ENCODE measurements around the gene YWHAB.

The YWHAB gene

DNA sequence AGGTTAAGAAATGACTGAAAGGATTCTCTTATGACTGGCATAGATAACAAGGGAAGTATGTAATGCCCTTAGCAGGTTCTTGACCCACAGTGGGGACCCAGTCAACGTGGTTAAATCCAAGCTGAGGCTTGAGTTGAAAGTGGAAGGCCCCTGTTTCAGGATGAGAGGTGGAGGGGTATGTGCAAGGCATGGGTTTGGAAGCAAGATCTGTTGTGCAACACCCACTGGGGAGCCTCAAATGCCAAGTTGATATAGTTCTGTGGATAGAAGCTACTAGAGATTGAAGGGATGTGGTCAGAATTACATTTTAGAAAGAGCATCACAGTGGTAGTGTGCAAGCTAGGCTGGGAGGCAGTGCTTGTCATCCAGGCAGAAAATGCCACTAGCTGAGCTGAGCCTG is 29.4 kb downstream of the YWHAB start:
- DNase-seq (ENCODE audit: low spot score): no peak

DNA sequence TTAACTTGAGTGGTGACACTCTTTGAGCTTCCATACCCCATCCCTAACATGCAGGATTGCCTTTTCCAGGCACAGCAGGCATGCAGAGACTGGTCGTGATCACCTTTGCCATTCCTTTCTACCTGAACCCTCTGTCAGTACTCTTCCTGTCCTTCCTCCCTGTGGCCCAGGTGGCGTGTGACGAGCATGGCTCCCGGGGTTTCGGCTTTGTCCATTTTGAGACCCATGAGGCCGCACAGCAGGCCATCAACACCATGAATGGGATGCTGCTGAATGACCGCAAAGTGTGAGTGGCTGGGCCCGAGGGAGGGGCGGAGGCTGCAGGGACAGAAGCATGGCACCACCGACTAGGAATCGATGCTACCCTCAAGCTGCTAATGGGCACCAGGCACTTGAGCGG is 31.1 kb downstream of the YWHAB start:
- no peak for DNase-seq (ENCODE audit: low spot score)

DNA sequence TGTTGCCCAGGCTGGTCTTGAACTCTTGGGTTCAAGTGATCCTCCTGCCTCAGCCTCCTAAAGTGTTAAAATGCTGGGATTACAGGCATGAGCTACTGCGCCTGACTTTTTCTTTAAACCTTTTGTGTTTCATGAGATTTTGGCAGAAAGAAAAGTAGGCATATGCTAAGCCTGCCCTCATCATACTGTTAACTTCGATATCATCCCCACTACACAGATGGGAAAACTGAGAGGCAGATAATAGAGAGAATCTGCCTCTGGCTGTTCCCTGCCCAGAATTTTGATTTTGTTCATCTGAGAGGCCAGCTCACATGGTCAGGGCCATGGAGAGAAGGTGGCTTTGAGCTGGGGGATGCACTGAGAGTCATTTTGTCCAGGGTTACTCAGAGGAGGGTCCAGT is 31.9 kb downstream of the YWHAB start:
- no peak for DNase-seq (ENCODE audit: low spot score)

DNA sequence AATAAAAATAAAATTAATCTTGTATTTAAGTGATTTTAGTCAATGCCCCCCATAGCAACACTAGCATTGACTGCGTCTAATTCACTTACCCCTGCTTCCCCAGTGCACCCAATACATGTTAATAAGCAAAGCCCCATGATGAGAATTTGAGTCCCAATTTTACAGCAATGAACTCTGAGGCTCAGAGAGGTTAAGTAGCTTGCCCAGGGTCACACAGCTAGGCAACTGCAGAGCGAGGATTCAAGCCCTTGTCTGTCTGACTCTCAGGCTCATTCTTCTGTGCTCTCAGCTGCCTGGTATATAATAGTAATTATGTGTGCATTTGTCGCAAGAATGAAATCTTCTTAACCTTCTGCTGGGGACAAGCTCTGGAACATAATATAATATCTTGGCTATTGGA is 32.8 kb downstream of the YWHAB start:
- no peak for DNase-seq (ENCODE audit: low spot score)

DNA sequence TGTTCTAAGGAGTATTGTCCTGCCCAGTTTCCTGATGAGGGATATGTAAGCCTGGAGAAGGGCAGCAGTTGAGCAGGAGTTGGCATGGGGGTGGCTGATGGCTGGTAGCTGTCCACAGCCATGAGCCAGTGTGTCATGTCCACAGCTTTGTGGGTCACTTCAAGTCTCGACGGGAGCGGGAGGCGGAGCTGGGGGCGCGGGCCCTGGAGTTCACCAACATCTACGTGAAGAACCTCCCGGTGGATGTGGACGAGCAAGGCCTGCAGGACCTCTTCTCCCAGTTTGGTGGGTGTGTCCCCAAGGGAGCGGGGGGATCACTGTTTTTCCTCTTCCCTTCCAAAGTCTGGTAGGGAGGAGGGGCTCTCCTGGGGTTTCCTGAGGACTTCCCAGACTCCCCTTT is 33.3 kb downstream of the YWHAB start:
- DNase-seq (ENCODE audit: low spot score): no peak

DNA sequence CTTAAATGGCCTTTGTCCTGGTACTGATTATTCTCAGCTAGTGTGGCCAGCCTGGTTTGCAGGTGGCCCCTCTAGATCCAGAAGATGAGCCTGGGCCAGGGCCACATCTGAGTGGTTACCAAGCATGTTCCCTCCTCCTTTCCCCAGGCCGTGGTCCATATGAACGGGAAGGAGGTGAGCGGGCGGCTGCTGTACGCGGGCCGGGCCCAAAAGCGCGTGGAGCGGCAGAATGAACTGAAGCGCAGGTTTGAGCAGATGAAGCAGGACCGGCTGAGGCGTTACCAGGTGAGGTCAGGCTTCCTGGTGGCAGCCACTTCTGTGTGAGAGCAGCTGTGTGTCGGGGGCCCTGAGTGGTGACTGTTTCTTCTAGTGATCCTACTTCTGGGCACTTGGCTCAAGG is 35.9 kb downstream of the YWHAB start:
- DNase-seq (ENCODE audit: low spot score): no peak

DNA sequence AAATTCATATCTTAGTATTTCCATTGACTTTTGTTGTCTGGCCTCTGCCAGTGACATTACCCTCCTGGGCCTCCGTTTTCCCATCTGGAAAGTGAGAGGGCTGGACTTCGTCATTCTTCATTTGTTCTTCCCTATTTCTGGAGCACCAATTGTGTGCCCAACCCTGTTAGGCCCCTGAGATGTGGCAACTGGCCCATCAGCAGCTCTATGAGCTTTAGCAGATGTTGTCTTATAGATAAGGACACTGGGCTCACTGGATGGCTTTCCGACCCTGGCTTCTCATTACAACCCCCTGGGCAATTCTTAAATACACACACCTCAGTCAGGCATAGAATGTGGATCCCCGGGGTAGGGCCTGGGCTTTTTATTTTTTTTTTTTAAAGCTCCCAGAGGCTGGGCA is 39.0 kb downstream of the YWHAB start:
- DNase-seq (ENCODE audit: low spot score): no peak

DNA sequence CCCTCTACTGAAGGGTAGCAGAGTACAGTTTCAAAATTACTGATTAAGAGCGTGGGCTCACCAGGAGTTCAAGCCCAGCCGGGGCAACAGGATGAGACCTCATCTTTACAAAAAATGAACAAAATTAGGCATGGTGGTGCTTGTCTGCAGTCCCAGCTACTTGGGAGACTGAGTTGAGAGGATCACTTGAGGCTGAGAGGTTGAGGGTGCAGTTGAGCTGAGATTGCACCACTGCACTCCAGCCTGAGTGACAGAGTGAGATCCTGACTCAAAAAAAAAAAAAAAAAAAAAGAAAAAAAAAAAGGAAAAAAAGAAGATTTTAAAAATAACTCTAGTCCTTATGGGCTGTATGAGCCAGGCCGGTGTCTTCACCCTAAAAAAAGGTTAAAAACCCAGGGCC is 43.1 kb downstream of the YWHAB start:
- DNase-seq (ENCODE audit: low spot score): no peak

DNA sequence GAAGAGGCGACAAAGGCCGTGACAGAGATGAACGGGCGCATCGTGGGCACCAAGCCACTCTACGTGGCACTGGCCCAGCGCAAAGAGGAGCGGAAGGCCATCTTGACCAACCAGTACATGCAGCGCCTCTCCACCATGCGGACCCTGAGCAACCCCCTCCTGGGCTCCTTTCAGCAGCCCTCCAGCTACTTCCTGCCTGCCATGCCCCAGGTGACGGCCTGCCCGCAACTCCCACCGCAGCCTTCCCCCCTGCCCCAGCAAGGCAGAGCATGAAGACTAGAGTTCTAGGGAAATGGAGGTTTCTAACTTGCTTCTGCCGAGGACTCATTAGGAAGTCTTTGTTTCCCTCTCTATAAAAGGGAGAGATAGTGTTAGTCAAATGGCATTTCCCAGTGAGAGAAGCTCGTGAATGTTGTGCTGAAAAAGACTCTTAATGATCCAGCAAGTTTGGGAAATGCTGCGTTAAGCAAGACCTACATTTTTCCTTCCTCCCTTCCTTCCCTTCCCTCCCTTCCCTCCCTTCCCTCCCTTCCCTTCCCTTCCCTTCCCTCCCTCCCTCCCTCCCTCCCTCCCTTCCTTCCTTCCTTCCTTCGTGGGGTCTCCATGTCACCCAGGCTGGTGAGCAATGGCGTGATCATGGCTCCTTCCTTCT is 45.1 kb downstream of the YWHAB start:
- no peak for DNase-seq (ENCODE audit: low spot score)

DNA sequence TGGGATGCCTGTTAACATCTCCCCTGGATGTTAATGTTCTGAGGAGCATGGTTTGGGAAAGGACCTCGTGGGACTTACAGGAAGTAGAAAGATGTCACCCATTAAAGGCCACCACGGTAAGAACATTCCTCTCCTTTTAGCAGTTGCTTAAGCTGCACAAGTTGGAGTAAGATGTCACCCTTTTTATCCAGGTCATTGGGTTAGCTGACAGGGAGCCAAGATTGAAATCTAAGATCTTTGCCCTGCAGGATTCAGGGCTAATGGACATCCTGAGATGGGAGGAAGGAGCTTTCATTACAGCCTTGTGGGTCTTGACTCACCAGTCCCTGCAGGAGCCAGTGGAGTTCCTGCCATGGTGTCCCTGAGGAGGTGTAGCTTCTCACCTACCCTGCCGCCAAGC is 46.4 kb downstream of the YWHAB start:
- DNase-seq (ENCODE audit: low spot score): no peak

DNA sequence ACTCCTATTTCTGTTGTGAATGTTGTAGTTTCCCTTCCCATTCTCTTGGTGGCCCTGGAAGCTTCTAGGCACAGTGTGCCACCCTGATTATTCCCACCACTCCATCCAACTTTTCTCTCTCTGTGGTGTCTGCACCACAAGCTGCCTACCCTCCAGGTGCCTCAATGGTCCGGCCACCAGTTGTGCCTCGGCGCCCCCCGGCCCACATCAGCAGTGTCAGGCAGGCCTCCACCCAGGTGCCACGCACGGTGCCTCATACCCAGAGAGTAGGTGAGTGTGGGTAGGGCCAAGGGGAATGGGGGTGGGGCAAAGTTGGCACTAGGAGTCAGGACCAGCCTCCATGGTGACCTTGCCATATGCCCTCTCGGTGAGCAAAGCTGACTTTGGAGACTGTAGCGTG is 47.4 kb downstream of the YWHAB start:
- DNase-seq (ENCODE audit: low spot score): no peak

DNA sequence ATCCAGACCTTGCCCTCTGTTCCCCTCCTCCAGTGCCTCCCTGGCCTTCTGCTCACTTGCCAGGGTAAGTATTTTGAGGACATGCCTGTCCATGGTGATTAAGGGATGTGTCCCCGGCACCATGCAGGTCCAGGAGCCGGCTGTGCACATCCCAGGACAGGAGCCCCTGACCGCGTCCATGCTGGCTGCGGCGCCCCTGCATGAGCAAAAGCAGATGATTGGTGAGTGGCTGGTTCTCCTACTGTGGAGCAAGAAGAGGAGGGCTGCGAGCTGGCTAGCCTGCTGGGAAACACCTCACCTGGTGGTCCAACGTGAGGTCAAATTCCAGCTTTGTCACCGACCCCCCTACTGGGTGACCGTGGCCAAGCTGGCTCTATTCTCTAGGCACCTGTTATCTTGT is 51.0 kb downstream of the YWHAB start:
- no peak for DNase-seq (ENCODE audit: low spot score)

DNA sequence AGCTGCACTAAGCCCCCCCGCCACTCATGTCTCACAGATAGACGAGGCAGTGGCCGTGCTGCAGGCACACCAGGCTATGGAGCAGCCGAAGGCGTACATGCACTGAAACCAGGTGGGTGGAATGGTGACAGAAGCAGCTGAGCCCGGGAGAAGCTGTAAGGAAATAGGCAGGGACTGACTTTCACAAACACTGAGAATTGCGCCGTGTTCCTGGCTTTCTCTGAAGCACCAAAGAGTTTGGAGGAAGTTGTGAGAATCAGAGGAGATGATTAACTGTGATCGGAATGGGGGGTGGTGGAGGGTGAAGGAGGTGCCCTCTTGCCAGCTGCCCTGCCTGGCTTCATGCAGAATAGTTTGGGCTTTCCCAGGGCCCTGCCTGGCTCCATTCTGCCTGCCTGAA is 53.1 kb downstream of the YWHAB start:
- peak; percentile 33 for DNase-seq (ENCODE audit: low spot score)

DNA sequence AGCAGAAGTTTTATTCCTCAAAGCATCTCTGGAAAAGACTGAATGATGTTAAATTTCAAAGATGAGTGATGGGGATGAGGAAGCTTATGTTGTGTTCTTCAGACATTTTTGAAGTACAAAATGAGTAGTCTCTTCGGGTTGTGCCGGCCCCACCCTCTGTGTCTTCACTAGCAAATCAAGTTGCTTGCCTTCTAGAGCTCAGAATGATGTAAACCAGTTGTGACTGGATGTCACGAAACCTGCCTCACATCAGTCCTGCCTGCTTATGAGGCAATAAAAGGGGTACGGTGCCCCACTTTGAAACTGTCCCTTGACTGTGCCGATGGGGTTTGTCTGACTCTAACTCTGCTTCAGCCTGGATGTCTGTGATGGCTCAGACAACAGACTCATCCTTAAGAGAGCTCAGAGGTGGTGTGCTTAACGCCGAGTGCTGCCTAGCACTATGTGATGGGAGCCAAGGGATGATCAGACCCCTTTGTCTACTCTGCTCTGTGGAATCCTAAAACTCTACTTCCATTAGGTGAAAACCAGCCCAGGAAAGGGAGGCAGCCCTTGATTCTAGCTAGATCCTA is 55.7 kb downstream of the YWHAB start:
- no peak for DNase-seq (ENCODE audit: low spot score)

DNA sequence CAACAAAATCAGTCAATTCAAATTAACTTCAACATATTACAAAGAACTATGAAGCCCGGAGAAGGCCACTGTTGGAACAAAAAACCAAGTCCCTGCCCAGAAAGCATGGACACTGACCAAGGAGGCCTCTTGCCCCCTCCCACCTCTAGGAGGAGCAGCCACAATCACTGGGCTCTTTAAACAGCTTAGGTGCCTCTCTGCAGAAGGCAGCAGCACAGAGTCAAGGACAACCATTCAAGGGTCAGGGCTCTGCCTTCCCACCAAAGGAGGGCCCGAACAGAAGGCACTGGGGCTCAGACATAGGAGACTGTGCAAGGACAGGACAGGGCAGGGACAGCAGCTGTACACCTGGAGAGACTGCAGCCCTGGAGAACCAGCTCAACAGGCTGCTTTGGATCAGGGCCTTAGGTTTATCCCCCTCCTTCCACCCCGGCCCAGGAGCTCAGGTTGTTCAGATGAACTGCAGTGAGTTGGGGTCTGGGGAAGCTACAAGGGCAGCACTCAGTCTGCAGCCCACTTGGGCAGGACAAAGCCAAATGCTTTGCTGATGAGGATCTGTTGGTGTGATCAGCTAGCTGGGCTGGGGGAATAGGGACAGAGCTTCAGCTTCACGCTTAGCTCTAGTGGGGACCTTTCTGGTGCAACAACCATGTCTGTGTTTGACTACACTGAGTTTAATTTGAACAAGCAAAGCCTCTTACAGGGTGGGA is 56.9 kb downstream of the YWHAB start:
- no peak for DNase-seq (ENCODE audit: low spot score)

DNA sequence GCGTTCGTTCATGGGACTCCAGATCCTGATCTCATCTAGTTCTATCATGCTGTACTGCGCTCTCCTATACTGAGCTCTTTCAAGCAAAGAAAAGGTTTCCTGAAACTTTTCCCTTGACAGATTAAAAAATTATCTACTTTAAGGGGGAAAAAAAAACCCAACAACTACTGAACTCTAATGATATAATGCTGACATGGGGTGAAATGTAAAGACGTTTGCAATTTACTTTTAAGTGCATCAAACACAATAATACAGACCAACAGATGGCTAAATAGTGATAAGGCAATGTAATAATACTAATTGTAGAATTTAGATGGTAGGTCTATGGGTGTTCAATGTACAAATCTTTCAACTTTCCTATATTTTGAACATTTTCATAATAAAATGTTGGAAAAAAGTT is 58.3 kb downstream of the YWHAB start:
- no peak for DNase-seq (ENCODE audit: low spot score)

DNA sequence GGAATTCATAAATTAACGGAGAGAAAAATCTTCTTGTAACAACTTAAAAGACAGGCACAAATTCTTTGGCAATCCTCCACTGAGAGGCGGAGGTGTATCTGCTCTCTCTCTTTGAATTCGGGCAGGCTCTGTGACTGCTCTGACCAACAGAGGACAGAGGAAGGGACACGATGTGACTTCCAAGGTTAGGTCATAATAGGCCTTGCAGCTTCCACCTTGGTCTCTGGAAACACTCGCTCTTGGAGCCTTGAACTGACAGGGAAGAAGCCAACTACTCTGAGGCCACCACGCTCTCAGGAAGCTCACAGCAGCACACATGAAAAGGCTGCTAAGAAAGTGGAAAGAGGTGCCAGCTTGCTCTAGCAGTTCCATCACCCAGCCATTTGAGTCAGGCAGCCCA is 59.8 kb downstream of the YWHAB start:
- DNase-seq (ENCODE audit: low spot score): no peak

DNA sequence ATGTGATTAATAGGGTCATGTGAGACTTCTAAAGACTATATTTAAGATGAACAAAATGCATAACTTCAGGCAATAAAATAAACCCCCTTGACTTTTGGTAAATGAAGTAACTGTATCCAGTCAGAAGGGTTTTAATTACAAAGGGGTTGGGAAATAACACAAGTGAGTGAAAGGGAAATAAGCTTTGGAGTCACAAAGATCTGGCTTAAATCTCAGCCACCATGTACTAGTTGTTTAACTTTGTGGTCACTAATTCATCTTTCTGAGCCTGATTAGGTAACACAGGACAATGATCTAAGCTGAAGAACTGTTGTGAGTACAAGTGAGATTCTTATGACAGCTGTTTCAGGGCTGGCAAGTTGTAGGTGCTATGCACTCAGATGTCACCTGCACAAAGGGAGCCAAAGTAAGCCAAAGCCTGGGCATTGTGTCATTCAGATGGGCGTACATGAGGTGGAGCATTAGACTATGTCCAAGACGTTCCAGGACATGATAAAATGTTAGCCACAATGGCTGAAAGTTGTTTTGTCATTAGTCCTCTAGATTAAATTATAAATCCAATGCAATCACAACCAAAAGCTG is 60.9 kb downstream of the YWHAB start:
- no peak for DNase-seq (ENCODE audit: low spot score)

DNA sequence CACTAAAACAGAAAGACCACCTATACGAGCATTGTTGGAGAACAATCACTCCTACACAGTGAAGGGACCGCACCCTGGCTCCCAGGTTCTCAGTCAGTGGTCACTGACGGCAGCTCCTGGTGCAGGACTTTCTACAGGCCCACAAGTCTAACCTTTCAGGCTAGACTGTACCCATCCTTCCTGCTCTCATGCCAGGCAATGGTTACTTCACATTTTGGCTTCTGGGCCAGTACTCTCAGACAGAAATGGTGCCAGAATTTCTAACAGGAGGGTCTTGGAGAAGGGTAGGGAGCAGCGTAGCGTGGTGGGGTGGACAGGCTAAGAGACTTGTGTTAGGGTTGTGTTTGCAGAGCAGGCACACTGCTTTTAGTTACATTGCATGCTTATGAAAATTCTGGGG is 62.6 kb downstream of the YWHAB start:
- no peak for DNase-seq (ENCODE audit: low spot score)

DNA sequence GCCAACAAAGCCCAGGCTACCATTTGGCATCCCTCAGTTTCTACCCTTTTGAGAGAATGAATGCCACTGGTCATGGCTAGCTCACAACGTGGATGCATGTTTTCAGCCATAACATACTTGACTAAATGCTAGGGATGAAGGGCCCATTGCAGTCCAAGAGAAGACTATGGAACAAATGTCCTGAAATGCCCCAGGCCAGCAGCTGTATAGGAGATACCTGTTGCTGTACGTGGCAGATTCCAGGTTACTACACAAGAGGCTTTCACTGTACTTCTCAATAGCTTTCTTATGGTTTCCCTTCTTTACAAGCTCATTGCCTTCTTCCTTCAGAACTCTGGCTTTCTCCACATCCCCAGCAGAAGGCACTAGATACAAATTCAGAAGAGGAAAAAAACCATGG is 63.0 kb downstream of the YWHAB start:
- DNase-seq (ENCODE audit: low spot score): no peak

DNA sequence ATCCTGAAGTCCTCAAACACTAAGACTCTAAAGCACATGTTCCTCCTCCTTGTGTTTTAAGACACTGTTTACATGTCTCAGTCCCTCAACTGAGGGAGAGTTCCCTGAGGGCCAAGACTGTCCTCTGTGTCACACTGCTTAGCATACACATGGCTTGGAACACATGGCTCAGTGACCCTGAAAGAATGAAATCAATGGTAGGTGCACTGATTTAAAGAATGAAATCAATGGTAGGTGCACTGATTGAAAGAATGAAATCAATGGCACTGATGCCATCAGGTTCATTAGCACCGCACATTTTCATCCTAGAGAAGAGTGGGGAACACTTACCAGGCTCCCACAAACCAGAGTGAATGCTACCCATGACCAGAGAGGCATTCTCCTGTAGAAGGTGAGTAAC is 64.9 kb downstream of the YWHAB start:
- no peak for DNase-seq (ENCODE audit: low spot score)

DNA sequence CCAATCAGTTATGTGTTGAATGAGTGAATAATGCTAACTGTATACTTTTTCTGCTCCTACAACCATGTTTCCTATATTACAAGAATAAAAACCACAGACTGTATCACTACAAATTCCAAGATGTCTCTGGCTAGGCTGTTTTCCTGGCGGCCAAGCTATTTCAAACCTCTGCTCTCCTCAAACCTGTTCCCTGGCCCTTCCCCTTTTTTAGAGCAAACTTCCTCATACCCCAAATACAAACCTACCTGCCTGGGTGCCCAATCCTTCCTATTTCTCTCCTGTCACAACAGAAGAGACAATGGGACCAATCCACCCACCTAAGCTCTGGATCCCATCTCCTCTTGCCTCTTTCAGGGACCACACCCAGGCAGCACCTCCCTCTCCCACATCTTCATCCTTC is 67.2 kb downstream of the YWHAB start:
- no peak for DNase-seq (ENCODE audit: low spot score)

DNA sequence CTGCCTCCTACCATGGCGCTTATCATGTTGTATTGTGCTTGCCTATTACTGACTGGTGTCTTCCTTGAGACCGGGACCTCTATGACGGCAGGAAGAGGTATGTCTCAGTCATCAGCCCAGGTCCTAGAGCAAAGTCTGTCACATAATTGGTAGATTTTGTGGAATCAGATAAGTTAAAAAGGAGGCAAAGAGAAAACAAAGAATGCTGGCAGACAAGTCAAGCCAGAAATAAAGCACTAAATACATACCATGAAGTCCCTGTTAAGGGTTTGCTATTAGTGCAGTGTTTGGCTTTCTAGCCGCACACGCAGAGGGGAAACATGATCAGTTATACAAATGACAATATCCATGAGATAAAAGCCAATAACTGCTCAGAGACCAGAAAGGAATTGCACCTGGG is 68.7 kb downstream of the YWHAB start:
- no peak for DNase-seq (ENCODE audit: low spot score)

DNA sequence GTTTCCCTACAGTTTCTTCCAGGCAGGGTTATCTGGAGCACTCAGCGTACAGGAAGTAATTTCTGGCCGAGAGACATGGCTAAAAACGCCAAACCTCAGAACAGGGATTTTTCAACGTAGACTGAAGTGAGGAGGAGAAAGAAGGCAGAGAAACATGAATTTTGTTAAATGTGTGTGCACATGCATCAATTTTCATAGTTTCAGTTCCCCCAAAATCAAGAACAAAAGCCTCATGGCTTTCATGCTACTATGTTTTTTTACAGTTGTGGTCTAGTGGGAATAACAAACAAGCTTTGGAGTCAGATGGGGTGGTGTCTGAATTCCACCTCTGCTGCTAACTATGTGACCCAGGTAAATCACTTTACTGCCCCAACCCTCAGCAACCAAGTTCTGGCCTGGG is 69.8 kb downstream of the YWHAB start:
- no peak for DNase-seq (ENCODE audit: low spot score)

Measured in Ammon's horn (tissue), 1 donor.